ENCODE results near the gene CBR1. TPM values are rescaled to one million over a fixed set of nuclear protein-coding genes. Genes with fewer than 3 reads are reported as not detected.

CBR1 gene
- polyA plus RNA-seq: 10 to 100 TPM; 32.8 to 58.3 (median 57.7) TPM

DNA sequence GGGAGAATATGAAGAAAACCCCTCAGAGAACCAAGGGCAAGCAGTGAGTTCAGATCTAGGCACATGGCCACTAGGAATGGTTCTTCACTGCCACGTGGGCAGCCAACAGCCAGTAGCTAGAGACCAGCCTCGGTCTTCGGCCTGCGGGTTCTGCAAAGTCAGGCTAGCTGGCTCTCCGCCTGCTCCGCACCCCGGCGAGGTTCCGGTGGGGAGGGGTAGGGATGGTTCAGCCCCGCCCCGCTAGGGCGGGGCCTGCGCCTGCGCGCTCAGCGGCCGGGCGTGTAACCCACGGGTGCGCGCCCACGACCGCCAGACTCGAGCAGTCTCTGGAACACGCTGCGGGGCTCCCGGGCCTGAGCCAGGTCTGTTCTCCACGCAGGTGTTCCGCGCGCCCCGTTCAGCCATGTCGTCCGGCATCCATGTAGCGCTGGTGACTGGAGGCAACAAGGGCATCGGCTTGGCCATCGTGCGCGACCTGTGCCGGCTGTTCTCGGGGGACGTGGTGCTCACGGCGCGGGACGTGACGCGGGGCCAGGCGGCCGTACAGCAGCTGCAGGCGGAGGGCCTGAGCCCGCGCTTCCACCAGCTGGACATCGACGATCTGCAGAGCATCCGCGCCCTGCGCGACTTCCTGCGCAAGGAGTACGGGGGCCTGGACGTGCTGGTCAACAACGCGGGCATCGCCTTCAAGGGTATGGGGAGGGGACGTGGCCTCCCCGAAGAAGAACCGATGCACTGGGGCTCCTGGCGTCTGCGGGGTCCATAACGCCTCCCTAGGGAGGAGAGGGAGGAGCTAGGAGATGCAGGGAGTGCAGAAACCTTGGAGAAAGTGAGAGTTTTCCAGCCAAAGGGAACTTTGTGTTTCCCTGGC is at the start of gene CBR1:
TSS of gene CBR1 (plus strand) at position 312 of the 871 bp plus-strand sequence. CDS start at position 404, 92 bp downstream.
- no peak within 1 kb of the TSS for H3K27ac ChIP-seq (ENCODE audit: low read depth, low read length)
- 1% methylated on average over 70 to 71 of the region's 71 CpGs for WGBS, 3 donors

- WGBS, 3 donors: 91 to 93% (median 93%) methylated on average over 11 of the region's 11 CpGs
- H3K27ac ChIP-seq (ENCODE audit: low read depth, low read length): no peak overlapping the region
These were observed 48.5 kb upstream of the CBR1 start for GRCh38 chr21:36021251-36021837.

- 52 to 78% (median 56%) methylated on average over 6 of the region's 6 CpGs for WGBS, 3 donors
- no peak overlapping the region for H3K27ac ChIP-seq (ENCODE audit: low read depth, low read length)
These were observed 47.3 kb upstream of the CBR1 start for GRCh38 chr21:36022427-36023091.

DNA sequence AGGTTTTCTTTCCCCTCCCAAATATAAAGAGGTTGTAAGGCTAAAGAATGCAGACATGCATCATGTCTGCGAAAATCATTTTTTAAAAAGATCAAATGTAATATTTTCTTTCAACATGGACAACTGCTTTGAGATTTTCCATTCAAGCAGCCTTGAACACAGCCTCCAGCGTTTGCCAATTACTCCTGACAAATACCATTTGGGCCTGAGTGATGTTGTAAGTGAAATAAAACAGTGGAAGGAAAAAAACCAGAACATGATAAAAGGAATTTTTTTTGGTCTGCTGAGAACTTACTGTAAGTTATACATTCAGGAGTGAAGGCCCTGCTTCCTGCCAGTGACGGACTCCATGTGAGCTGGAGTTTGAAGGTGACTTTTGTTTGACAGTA is 46.7 kb upstream of the CBR1 start:
- no peak overlapping the region for H3K27ac ChIP-seq (ENCODE audit: low read depth, low read length)
- WGBS, 3 donors: 72 to 76% (median 75%) methylated on average over 3 of the region's 3 CpGs

DNA sequence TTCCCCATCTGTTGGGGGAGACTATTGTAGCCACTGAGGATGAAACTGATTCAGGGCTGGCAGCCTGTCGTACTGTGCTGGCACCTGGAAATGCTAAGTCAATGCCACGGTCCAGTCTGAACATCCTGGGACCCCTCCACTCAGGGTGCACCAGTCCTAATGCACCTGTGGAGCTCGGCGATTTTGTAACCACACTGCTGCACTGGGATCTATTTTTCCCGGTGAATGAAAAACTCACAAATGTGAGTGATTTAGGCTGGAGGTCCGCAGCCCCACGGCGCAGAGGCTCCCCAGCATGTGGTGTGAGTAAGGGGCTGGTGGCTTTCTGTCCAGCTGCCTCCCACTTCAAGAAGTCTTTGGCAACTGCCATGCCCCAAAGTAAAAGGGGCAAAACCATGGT is 45.0 kb upstream of the CBR1 start:
- no peak overlapping the region for H3K27ac ChIP-seq (ENCODE audit: low read depth, low read length)
- 88 to 93% (median 93%) methylated on average over 8 of the region's 8 CpGs for WGBS, 3 donors

DNA sequence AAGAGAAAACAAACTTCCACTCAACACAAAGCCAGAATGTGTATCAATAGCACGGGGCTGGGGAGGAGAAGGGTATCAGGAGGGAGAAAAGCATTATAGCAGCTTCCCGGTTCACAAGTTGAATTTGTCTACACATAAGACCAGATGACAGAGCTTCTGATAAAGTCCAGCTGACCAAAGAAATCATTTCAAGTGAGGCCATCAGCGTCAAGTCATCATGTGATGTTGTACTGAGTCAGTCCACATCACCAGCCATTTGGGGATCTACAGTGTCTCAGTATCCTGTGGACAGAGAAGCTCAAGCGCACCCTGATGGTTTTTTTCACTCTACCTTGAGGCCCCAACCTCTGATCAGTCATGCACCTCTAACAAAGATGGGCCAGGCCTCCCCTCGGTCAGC is 42.5 kb upstream of the CBR1 start:
- no peak overlapping the region for H3K27ac ChIP-seq (ENCODE audit: low read depth, low read length)
- 82 to 92% (median 87%) methylated on average over 5 of the region's 5 CpGs for WGBS, 3 donors

DNA sequence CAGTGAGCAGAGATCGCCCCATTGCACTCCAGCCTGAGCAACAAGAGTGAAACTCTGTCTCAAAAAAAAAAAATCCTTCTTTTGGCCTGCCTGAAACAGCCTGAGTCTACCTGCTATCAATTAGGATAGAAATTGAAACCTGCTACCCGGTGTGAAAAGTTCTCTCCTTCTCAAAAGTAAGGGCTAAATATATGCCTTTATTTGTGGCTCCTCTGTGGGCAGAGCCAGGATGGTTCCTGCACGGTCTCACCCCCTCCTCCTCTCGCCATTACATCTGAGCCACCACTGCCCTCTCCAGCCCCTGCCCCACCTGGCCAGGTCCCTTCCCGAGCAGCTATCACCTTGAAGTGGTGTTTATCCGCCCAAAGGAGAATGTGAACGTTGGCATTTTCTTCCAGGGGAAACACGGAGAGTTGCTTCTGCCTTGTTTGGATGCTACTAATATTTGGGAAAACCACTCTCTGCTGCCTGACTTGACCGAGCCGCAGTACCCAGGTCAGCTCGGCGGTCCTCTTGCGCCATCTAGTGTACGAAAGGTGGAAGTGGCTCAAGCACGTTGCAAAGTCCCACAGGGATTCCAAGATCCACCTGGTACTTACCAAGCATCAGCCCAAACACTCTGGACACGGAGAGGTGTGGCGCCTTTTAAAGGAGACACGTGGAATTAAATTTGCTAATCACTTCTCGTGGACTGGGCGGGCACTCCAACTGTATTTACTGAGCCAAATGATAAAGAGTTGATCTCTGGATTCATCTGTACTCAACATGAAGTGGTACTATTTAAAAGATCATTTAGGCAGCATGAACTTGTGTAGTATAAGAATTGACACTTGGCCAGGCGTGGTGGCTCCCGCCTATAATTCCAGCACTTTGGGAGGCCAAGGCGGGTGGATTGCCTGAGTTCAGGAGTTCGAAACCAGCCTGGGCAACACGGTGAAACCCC is 41.4 kb upstream of the CBR1 start:
- WGBS, 3 donors: 23 to 27% (median 26%) methylated on average over 25 of the region's 25 CpGs
- H3K27ac ChIP-seq (ENCODE audit: low read depth, low read length): no peak overlapping the region

DNA sequence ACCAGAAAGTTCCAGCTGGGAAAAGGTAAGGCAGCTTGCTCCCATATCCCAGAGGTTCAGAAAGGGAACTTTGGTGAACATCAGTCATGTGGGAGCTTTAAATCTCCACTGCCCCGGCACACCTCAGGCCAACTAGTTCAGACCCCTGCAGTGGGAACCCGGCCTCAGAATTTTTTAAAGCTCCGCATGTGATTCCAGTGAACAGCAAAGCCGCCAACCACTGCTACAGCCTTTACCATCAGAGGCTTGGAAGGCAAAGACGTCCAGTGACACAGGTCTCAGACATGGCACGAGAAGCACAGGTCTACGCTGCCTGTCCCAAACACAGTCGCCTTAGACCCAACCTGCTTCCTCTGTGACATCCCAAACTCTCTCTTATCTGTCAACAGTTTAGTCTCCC is 40.5 kb upstream of the CBR1 start:
- WGBS, 3 donors: 89 to 94% (median 91%) methylated on average over 8 of the region's 8 CpGs
- H3K27ac ChIP-seq (ENCODE audit: low read depth, low read length): no peak overlapping the region

DNA sequence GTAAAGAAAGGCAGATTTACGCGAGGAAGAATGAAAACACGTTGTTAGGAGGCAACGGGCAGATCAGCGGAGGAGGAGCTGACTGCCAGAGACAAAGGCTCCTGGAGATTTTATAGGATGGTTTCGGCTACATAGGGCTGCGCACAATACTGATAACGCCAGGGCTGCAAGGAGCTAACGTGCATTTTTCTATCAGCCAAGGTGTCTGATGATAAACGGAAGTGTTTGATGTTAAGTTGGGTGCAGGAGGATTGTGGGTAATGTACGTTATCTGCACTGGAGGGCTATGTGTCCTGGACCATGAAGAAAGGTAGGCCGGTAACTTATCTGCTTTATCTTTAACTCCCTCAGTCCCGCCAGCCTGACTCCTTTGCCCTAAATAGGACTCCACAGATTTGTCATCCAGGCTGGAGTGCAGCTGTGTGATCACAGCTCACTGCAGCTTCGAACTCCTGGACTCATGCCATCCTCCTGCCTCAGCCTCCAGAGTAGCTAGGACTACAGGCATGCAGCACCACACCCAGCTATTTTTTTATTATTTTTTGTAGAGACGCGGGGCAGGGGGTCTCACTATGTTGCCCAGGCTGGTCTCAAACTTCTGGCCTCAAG is 39.1 kb upstream of the CBR1 start:
- H3K27ac ChIP-seq (ENCODE audit: low read depth, low read length): no peak overlapping the region
- 53 to 56% (median 54%) methylated on average over 16 of the region's 16 CpGs for WGBS, 3 donors

DNA sequence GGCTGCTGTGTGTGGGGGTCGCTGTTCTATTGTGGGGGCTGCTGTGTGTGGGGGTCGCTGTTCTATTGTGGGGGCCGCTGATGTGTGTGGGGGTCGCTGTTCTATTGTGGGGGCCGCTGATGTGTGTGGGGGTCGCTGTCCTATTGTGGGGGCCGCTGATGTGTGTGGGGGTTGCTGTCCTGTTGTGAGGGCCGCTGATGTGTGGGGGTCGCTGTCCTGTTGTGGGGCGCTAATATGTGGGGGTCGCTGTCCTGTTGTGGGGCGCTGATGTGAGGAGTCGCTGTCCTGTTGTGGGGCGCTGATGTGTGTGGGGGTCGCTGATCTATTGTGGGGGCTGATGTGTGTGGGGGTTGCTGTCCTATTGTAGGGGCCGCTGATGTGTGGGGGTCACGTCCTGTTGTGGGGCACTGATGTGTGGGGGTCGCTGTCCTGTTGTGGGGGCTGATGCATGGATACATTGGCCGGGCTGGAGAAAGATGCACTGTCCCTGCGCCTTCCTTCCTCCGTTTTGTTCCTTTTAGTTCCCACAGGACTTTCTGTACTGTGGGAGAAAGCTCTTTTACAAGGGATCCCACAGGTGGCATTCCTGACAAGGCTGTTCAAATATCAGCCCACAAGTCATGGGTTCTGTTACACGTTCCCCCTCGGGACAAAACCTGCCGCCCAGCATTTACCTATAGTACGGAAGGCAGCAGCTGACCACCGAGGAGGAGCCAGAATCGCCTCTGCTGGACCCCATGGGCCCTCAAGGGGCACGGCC is 37.0 kb upstream of the CBR1 start:
- WGBS, 3 donors: 87 to 94% (median 92%) methylated on average over 26 to 28 of the region's 28 CpGs
- no peak overlapping the region for H3K27ac ChIP-seq (ENCODE audit: low read depth, low read length)

DNA sequence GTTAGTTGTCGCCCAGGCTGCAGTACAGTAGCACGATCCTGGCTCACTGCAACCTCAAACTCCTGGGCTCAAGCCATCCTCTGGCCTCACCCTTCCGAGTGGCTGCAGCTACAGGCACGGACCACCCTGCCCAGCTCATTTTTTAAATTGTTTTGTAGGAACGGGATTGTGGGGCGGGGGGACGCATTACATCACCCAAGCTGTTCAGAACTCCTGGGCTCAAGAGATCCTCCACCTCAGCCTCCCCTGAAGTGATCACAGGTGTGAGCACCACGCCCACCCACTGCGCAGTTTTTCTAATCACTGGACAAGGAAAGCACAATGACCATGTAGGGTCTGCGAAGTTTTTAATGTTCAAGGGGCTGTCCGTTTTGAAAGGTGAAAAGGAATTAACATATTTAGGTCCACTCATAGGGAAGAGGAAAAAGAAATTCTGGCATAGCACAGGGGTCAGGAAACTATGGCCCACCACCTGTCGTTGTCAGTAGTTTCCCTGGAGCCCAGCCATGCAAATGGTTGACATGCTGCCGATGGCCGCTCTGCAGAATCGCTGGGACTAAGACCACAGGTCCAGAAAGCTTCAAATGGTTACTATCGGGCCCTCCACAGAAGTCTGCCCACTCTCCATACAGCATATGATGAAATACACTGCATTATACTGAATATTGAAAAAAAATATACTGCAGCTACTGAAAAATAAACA is 35.5 kb upstream of the CBR1 start:
- 79 to 88% (median 85%) methylated on average over 16 of the region's 16 CpGs for WGBS, 3 donors
- no peak overlapping the region for H3K27ac ChIP-seq (ENCODE audit: low read depth, low read length)

DNA sequence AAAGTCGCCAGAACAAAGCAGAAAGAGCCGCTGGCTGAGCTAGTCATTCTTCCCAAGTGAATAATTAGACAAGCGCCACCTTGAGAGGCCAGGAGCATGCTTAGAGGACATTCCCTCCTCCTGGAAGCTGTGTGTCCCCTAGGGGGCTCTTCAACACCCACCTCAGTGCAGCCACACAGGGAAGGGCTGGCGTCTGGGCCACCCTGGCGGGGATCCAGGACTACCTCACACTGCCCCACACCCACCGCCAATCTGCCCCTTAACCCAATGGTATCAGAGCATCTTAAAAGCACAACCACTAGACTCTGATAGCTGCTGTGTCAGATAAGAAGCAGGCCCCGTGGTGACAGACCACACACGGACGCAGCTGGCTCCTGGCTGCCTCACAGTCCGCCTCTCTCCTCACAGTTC is 34.4 kb upstream of the CBR1 start:
- no peak overlapping the region for H3K27ac ChIP-seq (ENCODE audit: low read depth, low read length)
- 64 to 82% (median 80%) methylated on average over 10 of the region's 10 CpGs for WGBS, 3 donors

DNA sequence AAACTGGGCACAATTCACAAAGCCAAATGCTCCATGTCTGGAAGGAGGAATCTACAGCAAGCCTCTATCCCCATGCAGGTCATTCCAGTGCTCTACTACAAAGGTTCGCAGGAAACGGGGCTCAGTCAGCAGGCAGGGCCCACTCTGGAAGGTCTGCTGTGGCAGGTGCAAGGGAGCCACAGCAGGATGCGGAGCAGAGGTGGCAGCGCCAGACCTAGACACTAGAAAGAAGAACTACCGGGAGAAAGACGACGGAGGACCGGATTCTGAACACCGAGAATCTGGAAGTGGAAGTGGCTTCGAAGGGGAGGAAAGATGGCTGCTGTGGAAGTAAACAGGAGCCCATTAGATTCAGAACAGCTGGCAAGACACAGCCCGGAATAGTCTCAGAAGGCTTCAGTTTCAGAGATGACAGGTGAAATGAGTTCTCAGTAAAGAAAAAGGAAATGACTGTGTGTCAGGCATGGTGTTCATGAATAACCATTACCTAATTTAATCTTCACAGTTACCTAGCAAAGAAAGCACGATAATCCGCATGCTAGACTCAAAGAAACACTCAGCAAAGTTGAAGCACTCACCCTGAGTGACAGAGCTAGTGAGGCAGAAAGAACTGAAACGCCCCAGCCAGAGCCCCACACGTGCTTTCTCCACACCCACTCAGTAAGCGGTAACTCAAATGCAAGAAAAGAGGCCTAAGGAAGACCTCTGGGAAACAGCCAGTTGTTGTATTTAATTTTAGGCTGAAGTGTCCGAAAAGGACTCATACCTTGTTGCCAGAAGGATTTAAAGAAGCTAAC is 30.9 kb upstream of the CBR1 start:
- no peak overlapping the region for H3K27ac ChIP-seq (ENCODE audit: low read depth, low read length)
- 89 to 92% (median 92%) methylated on average over 17 of the region's 17 CpGs for WGBS, 3 donors

GRCh38 chr21:36039861-36040260 is 30.0 kb upstream of the CBR1 start:
- WGBS, 3 donors: 87 to 94% (median 87%) methylated on average over 6 of the region's 6 CpGs
- no peak overlapping the region for H3K27ac ChIP-seq (ENCODE audit: low read depth, low read length)

GRCh38 chr21:36040389-36040788 is 29.4 kb upstream of the CBR1 start:
- 80 to 92% (median 87%) methylated on average over 2 of the region's 2 CpGs for WGBS, 3 donors
- no peak overlapping the region for H3K27ac ChIP-seq (ENCODE audit: low read depth, low read length)

GRCh38 chr21:36041910-36042309 is 27.9 kb upstream of the CBR1 start:
- WGBS, 3 donors: 74 to 97% (median 93%) methylated on average over 1 of the region's 1 CpG
- H3K27ac ChIP-seq (ENCODE audit: low read depth, low read length): no peak overlapping the region
